Measurements from ENCODE around the gene PEX26.
"Not testable (repeated sequence)": the region's sequence is repeated elsewhere in the genome, so short reads cannot be mapped to it uniquely, and the experiment has no call there.

GRCh38 chr22:18063715-18064114, 14.1 kb upstream of the PEX26 start:
- TF ChIP-seq, protein P1, sequence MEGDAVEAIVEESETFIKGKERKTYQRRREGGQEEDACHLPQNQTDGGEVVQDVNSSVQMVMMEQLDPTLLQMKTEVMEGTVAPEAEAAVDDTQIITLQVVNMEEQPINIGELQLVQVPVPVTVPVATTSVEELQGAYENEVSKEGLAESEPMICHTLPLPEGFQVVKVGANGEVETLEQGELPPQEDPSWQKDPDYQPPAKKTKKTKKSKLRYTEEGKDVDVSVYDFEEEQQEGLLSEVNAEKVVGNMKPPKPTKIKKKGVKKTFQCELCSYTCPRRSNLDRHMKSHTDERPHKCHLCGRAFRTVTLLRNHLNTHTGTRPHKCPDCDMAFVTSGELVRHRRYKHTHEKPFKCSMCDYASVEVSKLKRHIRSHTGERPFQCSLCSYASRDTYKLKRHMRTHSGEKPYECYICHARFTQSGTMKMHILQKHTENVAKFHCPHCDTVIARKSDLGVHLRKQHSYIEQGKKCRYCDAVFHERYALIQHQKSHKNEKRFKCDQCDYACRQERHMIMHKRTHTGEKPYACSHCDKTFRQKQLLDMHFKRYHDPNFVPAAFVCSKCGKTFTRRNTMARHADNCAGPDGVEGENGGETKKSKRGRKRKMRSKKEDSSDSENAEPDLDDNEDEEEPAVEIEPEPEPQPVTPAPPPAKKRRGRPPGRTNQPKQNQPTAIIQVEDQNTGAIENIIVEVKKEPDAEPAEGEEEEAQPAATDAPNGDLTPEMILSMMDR (conservative IDR thresholded peaks at IDR 0.05), result not testable (repeated sequence)
- not testable (repeated sequence) for TF ChIP-seq ZFX (IDR thresholded peaks at IDR 0.05)
